HG03565 (cell line): Measurements from ENCODE around the gene RALGAPA2.
"Not testable (repeated sequence)": the region's sequence is repeated elsewhere in the genome, so short reads cannot be mapped to it uniquely, and the experiment has no call there.

Source experiments
- ATAC-seq: cut with Tn5 transposase; IDR thresholded peaks from one replicate; pipeline ENCODE4 v1.9.1; 2021; ENCODE audit warnings: mild to moderate bottlenecking, moderate library complexity; ENCODE audit not compliant: unreplicated experiment

RALGAPA2 gene

DNA sequence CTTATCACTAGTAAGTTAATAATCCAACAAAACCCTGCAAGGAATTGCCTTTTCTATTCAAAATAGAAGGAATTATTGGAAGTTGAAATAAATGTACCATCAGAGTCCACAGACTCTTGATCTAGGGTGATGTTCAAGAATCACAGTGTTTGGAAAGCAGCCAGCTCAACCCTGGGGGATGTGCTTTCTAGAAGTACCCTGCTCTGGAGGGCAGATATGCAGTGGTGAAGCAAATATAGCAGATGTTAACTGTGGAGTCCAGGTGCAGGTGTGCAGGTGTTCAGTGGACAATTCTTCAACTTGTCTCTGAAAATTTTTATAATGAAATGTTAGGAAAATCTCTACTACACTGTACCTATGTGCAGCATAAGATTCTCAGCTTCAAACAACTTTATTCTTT, 353.6 kb downstream of the RALGAPA2 start:
- ATAC-seq = no peak

DNA sequence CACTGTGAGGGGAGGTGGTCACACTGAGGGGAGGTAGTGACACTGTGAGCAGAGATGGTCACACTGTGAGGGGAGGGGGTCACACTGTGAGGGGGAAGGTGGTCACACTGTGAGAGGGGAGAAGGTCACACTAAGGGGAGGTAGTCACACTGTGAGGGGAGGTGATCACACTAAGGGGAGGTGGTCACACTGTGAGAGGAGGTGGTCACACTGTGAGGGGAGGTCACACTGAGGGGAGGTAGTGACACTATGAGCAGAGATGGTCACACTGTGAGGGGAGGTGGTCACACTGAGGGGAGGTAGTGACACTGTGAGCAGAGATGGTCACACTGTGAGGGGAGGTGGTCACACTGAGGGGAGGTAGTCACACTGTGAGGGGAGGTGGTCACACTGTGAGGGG, 356.9 kb downstream of the RALGAPA2 start:
- not testable (repeated sequence) for ATAC-seq

DNA sequence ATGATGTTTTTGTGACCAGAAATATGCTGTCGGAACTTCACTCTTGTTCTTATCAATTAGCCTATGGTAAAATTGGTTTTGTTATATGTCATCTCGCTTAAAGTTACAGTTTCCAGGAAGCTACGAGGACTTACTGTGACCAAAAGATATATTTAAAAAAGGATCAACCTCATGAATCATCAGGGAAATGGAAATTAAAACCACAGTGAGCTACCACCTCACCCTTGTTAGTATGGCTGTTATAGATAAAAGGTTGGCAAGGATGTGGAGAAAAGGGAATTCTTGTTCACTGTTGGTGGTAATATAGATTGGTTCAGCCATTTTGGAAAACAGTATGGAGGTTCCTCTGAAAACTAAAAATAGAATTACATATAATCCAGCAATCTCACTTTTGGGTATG, 358.9 kb downstream of the RALGAPA2 start:
- ATAC-seq = no peak

DNA sequence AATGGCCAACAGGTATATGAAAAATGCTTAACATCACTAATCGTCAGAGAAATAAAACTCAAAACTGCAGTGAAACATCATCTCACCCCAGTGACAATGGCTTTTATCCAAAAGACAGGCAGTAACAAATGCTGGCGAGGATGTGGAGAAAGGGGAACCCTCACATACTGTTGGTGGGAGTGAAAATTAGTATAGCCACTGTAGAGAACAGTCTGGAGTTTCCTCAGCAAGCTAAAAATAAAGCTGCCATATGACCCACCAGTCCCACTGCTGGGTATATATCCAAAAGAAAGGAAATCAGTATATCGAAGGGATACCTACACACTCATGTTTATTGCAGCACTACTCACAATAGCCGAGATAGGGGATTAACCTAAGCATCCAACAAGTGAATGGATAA, 368.0 kb downstream of the RALGAPA2 start:
- ATAC-seq = no peak

DNA sequence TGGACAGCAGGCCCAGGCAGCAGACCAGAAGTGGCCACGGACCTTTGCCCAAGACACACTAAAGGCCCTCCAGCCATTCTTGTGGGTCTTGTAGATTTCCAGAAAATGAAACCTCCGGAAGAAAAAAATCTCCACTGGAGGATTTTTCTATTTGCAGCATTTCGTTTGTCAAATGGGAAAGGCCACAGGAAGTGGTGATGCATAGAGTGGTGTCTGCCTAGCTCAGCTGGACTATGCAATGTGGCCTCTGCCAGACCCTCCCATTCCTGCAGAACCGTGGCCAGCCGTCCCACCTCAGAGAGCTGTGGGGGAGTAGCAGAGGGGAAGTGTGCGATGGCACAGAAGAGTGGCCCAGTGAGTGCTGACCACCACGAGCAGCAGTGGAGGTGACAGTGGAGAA, 368.5 kb downstream of the RALGAPA2 start:
- no peak for ATAC-seq
